ENCODE results near the gene ITCH.
"Not testable (repeated sequence)": the region's sequence is repeated elsewhere in the genome, so short reads cannot be mapped to it uniquely, and the experiment has no call there.

ITCH gene

DNA sequence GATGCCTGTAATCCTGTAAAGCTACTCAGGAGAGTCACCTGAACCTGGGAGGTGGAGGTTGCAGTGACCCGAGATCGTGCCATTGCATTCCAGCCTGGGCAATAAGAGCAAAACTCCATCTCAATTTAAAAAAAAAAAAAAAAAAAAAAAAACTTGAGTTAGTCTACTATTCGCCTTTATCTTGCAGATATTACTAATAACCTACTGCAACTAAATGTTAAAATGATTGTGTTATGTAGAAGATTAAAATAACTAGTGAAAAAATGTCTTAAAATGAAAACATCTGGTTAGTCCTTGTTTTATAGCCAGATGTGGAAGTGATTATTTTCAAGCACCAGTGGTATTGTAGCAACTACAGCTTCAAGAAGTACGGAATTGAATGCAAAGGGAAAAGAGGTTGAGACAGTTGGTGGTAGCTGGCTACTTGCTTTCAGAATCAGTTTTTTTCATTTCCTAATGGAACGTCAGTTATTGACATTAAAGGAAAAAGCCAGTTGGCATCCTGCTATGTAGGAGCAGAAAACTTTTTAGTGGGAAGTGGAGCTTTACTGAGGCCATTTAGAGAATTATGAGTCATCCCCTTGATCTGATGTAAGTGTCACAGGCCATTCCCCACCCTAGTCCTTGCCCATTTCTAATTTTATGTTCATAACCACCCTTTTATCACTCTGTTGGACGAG is 109.3 kb downstream of the ITCH start:
- DNase-seq, result peak; percentile 87

DNA sequence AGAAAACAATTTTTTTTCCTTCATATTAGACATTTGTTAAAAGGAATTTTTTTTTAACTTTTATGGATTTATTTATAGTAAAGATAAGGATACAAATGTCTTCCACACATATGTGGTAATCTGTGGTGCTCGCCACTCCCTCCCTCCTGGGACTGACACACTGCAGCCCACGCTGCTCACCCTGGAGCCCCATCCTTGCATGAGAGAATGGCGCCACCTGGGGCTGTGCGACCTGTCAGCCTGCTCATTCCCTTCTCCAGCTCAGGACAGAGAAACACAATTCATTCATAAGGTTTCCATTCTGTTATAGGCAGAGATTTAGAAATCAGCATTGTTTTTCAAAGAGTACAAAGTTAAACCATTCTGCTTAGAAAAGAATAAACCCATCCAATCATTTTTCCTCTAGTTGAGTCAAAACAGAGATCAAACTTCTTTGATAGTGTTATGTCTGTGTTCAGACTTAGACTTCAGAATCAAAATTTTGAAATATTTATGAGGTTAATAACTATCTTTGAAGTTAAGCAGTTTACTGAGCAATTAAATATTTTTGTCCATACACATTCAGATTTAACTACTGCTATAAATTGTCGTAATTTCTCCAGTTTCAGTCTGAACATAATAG is 110.3 kb downstream of the ITCH start:
- DNase-seq, result peak; percentile 24

DNA sequence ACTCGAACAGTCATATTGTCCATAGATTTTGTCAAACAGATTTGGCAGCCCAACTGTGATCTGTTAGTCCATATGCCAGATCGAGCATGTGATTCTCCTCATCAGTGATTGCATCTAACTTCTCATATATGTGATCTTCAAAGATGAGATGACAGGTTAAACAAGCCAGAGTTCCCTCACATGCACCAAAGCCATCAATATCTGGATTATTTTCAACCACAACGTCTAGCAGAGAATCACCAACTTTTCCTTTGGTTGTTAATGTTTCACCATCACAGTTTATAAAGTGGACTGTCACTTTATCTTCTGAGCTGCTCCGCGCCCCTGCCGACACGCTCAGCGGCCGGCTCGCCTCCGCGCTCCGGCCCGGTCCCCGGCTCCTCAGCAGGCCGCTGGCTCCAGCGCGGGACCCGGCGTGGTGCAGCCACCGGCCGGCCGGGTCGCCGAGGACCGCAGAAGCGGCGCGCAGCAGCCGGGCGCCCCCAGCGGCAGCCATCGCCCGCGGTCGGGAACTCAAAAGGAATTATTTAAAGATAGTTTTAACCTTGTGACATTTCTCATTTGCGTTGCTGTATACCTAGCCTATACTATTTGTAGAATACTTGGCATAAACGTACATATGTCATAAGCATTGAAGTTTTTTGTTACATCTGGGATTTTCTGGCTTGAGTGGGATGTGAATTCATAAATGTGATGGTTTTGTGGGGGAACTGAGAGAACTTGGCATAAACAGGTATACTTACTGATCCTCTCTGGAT is 113.1 kb downstream of the ITCH start:
- peak; percentile 28 for DNase-seq

DNA sequence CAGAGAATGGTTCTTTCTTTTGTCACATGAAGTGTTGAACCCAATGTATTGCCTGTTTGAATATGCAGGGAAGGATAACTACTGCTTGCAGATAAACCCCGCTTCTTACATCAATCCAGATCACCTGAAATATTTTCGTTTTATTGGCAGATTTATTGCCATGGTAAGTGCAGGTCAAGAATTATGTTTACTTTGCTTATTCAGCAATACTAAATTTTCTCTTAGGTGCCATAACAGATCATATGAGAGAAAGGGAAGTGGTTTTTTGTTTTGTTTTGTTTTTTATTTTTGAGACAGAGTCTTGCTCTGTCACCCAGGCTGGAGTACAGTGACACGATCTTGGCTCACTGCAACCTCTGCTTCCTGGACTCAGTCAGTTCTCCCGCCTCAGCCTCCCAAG is 116.6 kb downstream of the ITCH start:
- DNase-seq, result peak; percentile 11

DNA sequence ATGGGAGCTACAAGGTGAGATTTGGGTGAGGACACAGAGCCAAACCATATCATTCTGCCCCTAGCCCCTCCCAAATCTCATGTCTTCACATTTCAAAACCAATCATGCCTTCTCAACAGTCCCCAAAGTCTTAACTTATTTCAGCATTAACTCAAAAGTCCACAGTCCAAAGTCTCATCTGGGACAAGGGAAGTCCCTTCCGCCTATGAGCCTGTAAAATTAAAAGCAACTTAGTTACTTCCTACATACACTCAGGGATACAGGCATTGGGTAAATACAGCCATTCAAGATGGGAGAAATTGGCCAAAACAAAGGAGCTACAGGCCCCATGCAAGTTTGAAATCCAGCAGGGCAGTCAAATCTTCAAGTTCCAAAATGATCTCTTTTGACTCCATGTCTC is 119.1 kb downstream of the ITCH start:
- DNase-seq, result not testable (repeated sequence)

DNA sequence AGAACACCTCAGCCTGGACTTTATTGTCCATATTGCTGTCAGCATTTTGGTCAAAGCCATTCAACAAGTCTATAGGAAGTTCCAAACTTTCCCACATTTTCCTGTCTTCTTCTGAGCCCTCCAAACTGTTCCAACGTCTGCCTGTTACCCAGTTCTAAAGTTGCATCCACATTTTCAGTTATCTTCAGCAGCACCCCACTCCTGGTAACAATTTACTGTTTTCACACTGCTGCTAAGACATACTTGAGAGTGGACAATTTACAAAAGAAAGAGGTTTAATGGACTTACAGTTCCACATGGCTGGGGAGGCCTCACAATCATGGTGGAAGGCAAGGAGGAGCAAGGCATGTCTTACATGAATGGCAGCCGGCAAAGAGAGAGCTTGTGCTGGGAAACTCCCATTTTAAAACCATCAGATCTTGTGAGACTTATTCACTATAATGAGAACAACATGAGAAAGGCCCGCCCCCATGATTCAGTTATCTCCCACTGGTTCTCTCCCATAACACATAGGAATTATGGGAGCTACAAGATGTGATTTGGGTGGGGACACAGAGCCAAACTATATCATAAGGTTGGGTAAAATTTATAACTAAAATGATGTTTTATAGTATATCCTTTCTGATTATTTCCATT is 120.6 kb downstream of the ITCH start:
- DNase-seq, result peak; percentile 36

DNA sequence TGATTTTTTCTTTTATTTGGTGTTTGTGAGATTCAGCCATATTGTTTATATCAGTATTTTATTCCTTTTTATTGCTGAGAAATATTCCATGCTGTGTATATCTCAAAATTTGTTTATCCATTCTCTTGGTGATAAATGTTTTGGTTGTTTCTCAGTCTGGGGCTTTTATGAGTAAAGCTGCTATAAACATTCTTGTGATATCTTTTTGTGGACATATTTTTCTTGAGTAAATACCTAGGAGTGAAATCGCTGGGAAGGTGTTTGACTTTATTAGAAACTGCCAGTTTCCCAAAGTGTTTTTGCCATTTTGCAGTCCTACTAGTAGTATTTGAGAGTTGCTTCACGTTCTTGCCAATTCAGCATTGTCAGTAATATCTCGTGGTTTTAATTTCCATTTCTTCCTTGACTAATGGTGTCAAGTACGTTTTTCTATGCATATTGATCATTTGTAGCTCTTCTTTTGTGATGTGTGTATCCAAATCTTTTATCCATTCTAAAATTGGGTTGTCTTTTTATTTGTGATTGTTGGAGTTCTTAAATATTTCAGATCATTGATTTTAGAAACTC is 122.1 kb downstream of the ITCH start:
- DNase-seq, result no peak

DNA sequence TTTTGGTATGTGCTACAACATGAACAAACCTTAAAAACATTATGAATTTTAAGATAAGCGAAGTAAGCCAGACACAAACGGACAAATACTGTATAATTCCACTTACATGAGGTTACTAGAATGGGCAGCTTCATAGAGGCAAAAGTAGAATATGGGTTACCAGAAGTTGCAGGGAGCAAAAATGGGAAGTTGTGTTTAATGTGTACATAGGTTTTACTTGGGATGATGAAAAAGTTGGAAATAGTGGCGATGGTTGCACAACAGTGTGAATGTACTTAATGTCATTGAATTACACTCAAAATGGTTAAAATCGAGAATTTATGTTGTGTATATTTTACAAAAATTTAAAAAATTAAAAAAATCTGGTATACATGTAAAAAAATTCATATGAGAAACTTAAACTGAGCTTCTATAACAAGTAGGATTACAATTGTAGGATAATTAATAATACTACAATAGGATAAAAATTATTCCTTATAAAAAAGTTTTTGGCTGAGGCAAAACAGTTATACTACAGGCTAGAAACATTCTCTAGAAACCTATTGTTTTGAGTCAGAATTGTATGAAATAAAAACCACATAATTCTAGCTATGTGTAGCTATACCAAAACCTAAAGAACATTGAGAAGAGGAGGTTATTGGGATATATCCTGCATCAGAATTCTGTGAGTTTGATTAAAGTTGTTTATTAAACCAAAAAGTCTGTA is 128.3 kb downstream of the ITCH start:
- DNase-seq, result peak; percentile 72

DNA sequence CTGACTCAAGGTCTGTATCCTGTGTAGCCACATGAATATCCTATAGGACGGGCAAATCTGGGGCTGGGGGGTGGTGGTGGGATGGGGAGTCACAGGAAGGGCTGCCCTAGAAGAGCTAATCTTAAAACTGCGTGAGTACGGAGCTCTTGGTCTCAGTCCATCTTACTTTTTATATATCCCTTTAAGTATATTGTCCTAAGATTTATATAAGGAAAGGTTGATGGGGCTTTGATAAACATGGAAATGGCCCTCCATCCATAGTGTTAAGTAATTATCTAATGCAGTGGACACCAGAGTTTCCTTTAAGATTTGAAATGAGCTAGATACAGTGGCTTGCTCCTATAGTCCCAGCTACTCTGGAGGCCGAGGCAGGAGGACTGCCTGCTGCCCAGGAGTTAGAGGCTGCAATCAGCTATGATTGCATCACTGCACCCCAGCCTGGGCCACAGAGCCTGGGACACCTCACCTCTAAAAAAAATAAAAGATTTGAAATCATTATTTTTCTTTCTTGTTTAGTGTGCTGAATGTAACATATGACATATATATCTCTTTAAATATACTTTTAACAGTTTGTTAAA is 128.9 kb downstream of the ITCH start:
- DNase-seq, result no peak

DNA sequence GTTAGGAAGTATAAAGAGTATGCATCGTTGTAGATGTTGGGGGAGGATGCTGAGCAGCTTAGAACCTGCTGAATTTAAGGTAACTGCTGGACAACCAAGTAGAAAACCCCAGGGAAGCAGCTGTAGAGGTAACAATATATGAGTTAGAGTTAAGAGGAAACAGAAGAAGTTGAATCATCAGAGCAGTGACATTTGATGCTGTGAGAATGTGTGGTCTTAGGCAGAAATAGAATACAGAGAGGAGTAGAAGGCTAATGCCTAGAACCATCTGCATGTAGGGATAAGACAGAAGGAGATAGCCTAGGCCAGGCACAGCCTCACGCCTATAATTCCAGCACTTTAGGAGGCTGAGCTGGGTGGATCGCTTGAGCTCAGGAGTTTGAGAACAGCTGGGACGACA is 130.6 kb downstream of the ITCH start:
- DNase-seq, result no peak

DNA sequence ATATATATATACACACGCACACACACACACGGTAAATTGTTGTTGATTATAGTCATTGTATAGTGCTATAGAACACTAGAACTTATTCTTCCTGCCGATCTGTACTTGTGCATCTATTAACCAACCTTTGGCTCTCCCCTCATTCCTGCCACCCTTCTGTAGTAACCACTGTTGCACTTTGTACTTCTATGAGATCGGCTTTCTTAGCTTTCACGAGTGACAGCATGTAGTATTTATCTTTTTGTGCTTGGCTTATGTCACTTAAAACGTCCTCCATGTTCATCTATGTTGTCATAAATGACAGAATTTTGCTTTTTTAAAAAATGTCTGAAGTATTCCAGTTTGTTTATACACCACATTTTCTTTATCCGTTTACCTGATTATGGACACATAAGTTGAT is 132.2 kb downstream of the ITCH start:
- no peak for DNase-seq

DNA sequence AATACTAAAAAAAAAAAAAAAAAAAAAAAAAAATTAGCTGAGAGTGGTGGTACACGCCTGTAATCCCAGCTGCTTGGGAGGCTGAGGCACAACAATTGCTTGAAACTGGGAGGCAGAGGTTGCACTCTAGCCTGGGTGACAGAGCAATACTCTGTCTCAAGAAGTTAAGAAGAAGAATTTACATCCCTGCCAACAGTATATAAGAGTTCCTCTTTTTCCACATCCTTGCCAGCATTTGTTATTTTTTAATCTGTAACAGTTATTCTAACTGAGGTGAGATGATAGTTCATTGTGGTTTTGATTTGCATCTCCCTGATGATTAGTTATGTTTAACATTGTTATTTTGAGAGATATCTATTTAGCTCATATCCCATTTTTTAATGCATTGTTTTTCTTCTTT is 132.8 kb downstream of the ITCH start:
- DNase-seq, result no peak

DNA sequence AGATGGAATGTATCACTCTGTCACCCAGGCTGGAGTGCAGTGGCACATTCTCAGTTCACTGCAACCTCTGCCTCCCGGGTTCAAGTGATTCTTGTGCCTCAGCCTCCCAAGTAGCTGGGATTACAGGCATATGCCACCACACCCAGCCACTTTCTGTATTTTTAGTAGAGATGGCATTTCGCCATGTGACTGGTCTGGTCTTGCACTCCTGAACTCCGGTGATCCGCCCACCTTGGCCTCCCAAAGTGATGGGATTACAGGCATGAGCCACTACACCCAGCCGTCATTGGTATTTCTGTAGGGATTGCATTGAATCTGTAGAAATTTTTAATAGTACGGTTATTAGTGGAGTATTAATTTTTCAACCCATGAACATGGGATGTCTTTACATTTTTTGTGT is 134.5 kb downstream of the ITCH start:
- DNase-seq, result not testable (repeated sequence)

DNA sequence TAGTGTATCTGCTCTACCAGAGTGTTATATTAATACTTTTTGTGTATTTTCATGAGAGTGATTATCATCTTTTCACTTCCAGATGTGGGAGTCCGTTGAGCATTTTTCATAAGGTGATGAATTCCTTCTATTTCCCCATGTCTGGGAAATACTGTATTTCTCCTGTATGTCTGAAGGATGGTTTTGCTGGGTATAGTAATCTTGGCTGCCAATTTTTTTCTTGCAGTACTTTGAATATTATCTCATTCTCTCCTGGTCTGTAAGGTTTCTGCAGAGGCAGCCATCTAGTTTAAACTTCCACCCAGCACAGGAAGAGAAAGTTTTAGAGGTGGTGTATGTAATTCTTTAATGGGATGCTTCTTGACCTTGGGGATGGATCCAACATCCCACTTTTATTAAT is 137.8 kb downstream of the ITCH start:
- DNase-seq, result no peak

DNA sequence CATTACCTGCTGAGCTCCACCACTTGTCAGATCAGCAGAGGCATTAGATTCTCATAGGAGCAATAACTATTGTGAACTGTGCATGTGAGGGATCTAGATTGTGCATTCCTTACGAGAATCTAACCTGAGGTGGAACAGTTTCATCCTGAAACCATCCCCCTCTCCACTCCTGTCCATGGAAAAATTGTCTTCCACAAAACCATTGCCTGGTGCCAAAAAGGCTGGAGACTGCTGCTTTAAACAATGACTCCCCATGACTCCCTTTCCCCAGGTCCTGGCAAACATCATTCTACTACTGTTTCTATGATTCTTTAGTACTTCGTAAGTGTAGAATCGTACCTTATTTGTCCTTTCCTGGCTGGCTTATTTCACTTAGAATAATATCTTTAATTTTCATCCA is 143.4 kb downstream of the ITCH start:
- DNase-seq, result no peak

DNA sequence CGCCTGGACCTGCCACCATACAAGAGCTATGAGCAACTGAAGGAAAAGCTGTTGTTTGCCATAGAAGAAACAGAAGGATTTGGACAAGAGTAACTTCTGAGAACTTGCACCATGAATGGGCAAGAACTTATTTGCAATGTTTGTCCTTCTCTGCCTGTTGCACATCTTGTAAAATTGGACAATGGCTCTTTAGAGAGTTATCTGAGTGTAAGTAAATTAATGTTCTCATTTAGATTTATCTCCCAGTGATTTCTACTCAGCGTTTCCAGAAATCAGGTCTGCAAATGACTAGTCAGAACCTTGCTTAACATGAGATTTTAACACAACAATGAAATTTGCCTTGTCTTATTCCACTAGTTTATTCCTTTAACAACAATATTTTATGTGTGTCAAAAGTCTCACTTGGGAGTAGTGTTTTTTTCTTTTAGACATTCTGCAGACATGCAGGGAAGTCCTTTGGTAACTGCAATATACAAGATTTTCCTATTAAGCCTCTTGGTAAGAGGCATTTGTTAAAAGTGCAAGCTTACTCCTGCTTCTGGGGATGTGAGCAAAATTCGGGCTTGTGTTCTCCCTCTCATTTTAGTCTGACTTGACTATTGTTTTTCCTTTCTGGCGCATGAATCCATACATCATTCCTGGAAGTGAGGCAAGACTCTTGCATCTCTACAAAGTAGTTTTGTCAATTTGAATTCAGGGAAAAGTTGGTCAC is 144.8 kb downstream of the ITCH start:
- DNase-seq, result no peak

DNA sequence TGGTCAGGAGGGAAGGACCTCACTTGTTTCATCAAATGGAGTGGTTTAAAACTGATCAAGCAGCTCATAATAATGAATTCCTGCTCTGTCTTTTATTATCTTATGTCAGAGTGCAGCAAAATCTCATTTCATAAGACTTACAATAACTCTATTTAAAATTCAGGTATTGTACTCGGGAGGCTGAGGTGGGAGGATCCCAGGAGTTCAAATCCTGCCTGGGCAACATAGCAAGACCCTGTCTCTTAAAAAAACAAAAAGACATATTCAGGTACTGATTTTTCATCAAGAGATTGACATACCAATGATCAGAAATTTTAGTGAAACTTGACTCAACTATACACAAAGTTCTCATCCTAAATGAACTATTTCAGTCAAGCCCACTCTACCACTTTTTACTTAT is 147.5 kb downstream of the ITCH start:
- DNase-seq, result no peak

DNA sequence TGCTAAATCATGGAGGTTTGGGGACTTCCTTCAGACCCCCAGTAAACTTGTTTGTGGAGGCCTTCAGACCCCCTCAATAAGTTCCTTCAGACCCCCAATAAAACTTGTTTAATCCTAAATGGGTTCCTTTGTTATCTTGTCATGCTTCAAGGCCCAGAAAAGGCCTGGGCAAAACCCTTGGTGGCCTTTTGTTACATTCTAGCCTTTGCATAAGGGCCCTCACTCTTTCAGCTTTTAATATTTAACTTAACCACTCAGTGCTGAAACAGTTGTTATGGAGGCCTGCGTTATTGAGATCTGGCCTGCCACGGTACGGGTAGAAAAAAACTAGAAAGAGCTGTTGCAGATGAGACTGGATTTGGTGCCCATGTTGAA is 148.8 kb downstream of the ITCH start:
- no peak for DNase-seq

DNA sequence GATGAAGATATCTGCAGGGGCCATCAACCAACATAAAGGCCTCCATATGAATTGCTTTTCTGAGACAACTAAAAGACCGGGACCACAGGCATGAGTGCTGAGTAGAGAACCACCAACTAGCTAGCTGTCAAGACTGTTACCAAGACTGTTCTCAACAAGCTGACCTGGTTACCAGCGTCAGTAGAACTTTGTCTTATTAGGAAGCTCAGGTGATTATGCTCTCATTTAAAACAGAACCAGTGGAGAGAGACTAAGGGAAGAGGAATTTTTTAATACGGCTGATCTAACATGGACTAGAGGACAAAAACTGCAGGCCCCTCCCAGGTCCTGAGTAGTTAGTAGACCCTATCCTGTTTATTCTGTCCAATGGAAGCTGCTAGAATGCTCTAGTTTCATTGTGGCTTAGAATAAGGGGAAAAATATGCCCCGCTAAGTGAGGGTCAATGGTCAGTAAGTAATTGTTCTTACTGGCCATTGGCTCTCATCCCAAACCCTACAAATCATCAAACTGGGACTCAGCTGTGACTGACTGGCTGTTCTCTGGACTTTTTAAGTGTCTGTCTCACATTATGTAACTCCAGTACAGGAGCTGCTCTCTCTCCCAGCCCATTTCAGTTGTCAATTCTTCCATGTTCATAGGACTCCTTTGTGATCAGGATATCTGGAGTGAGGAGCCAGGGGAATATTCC is 149.3 kb downstream of the ITCH start:
- no peak for DNase-seq

DNA sequence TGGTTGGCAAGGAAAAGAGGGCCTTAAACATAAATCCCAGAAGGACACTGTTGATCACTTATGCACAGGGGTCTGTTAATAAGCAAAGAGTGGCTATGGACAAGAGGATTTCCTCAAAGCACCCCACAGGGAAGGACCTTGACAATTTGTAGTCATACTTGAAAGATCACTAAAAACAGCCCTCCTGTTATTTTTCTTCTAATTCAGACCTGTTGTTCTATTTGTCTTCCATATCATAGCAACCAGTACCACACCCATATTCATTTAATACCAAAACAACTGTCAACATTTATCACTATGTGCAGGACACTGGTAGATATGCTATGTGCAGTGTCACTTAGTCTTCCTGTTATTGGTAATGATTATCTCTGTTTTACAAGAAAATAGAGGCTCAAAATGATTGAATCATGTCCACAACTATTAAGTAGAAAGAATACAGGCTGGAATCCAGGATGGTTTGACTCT is 149.9 kb downstream of the ITCH start:
- DNase-seq, result no peak

DNA sequence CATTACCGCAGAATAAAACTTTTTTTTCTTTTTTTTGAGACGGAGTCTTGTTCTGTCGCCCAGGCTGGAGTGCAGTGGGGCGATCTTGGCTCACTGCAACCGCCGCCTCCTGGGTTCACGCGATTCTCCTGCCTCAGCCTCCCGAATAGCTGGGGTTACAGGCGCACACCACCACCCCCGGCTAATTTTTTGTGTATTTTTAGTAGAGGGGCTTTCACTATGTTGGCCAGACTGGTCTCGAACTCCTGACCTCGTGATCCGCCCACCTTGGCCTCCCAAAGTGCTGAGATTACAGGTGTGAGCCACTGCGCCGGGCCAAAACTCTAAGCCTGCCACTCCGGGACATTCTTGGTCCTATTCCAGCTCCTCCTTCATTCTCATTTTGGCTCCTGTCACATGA is 151.0 kb downstream of the ITCH start:
- not testable (repeated sequence) for DNase-seq
